ENCODE measurements around the gene ERBB3.

Gene ERBB3

GRCh38 chr12:56137853-56138571 lies 58.0 kb downstream of the ERBB3 start:
- no peak for DNase-seq (ENCODE audit: low read depth)

- no peak for DNase-seq (ENCODE audit: low read depth)
Observed at GRCh38 chr12:56141946-56142784, 62.2 kb downstream of the ERBB3 start.

- DNase-seq (ENCODE audit: low read depth) = no peak
Observed at GRCh38 chr12:56143217-56143616, 63.3 kb downstream of the ERBB3 start.

GRCh38 chr12:56143870-56144269 lies 63.9 kb downstream of the ERBB3 start:
- no peak for DNase-seq (ENCODE audit: low read depth)

GRCh38 chr12:56145217-56145616 lies 65.3 kb downstream of the ERBB3 start:
- no peak for DNase-seq (ENCODE audit: low read depth)

GRCh38 chr12:56146492-56147460 lies 66.8 kb downstream of the ERBB3 start:
- DNase-seq (ENCODE audit: low read depth) = no peak

- DNase-seq (ENCODE audit: low read depth) = no peak
Observed at GRCh38 chr12:56150563-56150962, 70.6 kb downstream of the ERBB3 start.

GRCh38 chr12:56151672-56152131 lies 71.7 kb downstream of the ERBB3 start:
- no peak for DNase-seq (ENCODE audit: low read depth)

GRCh38 chr12:56152132-56152755 lies 72.3 kb downstream of the ERBB3 start, which contains the start of gene MYL6B:
Gene MYL6B (plus strand): TSS chr12:56152587. CDS start chr12:56153919, 1,332 bp downstream.
- peak; percentile 77 for DNase-seq (ENCODE audit: low read depth)

All from fibroblast of the conjunctiva (primary cell).